Spleen (tissue), 11 donors: ENCODE data around the gene ACSF2. TPM values are rescaled to one million over a fixed set of nuclear protein-coding genes. Genes with fewer than 3 reads are reported as not detected.

Experiments used
- DNase-seq: peaks from one replicate; pipeline ENCODE4 v3.0.0-alpha.2; 2020
- H3K27ac ChIP-seq, 8 donors: fragments of 200-600 bp; sonication (generic) in 7 of 8; 1 replicate in 4 of 8; 2 replicates in 4 of 8; pipeline versions ENCODE4 v1.5.0 to v1.8.0; 2016 to 2021; ENCODE audit warnings: inconsistent platforms in 4 of 8, mild to moderate bottlenecking in 4 of 8, moderate library complexity in 1 of 8
- H3K27me3 ChIP-seq, 7 donors: fragments of 200-600 bp; sonication (generic) in 6 of 7; replicated peaks in 1 of 7; 1 replicate in 4 of 7; 2 replicates in 3 of 7; pipeline versions ENCODE4 v1.5.0 to v1.8.0; 2016 to 2021; ENCODE audit warnings: inconsistent platforms in 3 of 7, mild to moderate bottlenecking in 1 of 7
- H3K36me3 ChIP-seq, 6 donors: fragments of 200-600 bp; sonication (generic) in 5 of 6; 1 replicate in 4 of 6; 2 replicates in 2 of 6; pipeline versions ENCODE4 v1.5.0 to v1.8.0; 2016 to 2021; ENCODE audit warnings: inconsistent platforms in 2 of 6
- H3K4me1 ChIP-seq, 6 donors: fragments of 200-600 bp; sonication (generic) in 5 of 6; 1 replicate in 3 of 6; 2 replicates in 3 of 6; pipeline versions ENCODE4 v1.5.0 to v1.8.0; 2016 to 2021; ENCODE audit warnings: inconsistent platforms in 3 of 6
- H3K4me3 ChIP-seq, 8 donors: fragments of 200-600 bp; sonication (generic) in 7 of 8; 1 replicate in 4 of 8; 2 replicates in 4 of 8; pipeline versions ENCODE4 v1.5.0 to v1.8.0; 2016 to 2021; ENCODE audit warnings: inconsistent platforms in 4 of 8, mild to moderate bottlenecking in 4 of 8, moderate library complexity in 2 of 8
- H3K9me3 ChIP-seq, 8 donors: fragments of 200-600 bp; sonication (generic) in 7 of 8; 1 replicate in 4 of 8; 2 replicates in 4 of 8; pipeline versions ENCODE4 v1.5.0 to v1.8.0; 2016 to 2021; ENCODE audit warnings: inconsistent platforms in 4 of 8
- CTCF ChIP-seq, 11 experiments: fragments of 200-600 bp in 7 of 11; fragments of 450-650 bp in 4 of 11; sonication (generic) in 4 of 11; IDR thresholded peaks in 8 of 11; conservative IDR thresholded peaks in 3 of 11; 1 replicate in 7 of 11; 2 replicates in 4 of 11; pipeline versions ENCODE4 v1.4.0 to v1.8.0; 2016 to 2021; ENCODE audit warnings: antibody characterized with exemption in 11 of 11, inconsistent platforms in 4 of 11, mild to moderate bottlenecking in 1 of 11
- POLR2A ChIP-seq, 3 donors: fragments of 450-650 bp; IDR thresholded peaks; one replicate each; pipeline ENCODE4 v1.5.1; 2017; ENCODE audit warnings: antibody characterized with exemption in 3 of 3, mild to moderate bottlenecking in 1 of 3
- POLR2AphosphoS5 ChIP-seq, 3 donors: sonication (generic); formaldehyde crosslinking; IDR thresholded peaks; one replicate each; pipeline ENCODE4 v1.5.1; 2017; ENCODE audit warnings: antibody characterized with exemption in 3 of 3
- WGBS, 5 donors: extraction: QIAGEN DNeasy Blood & Tissue Kit in 3 of 5; methylation state at CpG; one replicate each; pipeline versions ENCODE4 v1.1.5 to v1.1.7; 2013 to 2018; 5-methylcytosine and 5-hydroxymethylcytosine counted together
- intact Hi-C: fragments of 100-400 bp; cut with DNase I; formaldehyde crosslinking; loops from one replicate; pipeline ENCODE4 v1.15.0; 2023; ENCODE audit warnings: low total_unique reads
- polyA plus RNA-seq, 3 donors: library from polyadenylated mRNA; stranded (reverse); fragments of 200-250 nt; gene quantifications; one replicate each; pipeline ENCODE4 v1.2.1, GENCODE V29; 2013
- total RNA-seq, 7 donors: library from RNA; depleted of rRNA in 3 of 7; stranded (reverse); fragments of >200 nt in 3 of 7; fragmentation: NEBNext Ultra II Directional in 4 of 7; extraction: Animal tissue kit (Norgen Biotek cat#: 25700) in 4 of 7; gene quantifications; one replicate each; pipeline versions ENCODE4 v1.1.0 to v1.2.1, GENCODE V29; 2016 to 2021
- donor health status: healthy with polysubstance abuse.
- donor health status: DM: no; HTN: no; CAD: no; lungs with moderate emphysema.
- donor health status: DM: no; HTN: no; CAD: no.
- donor health status: Bipolar disorder and iron deficiency.
- donor health status: healthy.
- donor health status: DM: no; HTN: no; CAD: no.
- donor health status: DM: yes; HTN: yes; CAD: no.

Gene ACSF2
- total and polyA plus RNA-seq, 10 donors = 21.7 to 50.0 (median 39.1) TPM

- H3K27me3 ChIP-seq = peaks cover 0 to 30% (median 19%) of the 10 kb centered on the region in 7 donors
- intact Hi-C loops = no loop called here
- no peaks in the 10 kb centered on the region for H3K9me3 ChIP-seq
- 81 to 91% (median 82%) methylated on average over 7 of the region's 7 CpGs for WGBS, 5 donors
- peaks cover 0 to 36% (median 0%) of the 10 kb centered on the region in 6 donors for H3K36me3 ChIP-seq
- no peak overlapping the region for H3K27ac ChIP-seq
- peaks cover 0 to 20% (median 13%) of the 10 kb centered on the region in 6 donors for H3K4me1 ChIP-seq
- H3K4me3 ChIP-seq = no peak overlapping the region
- no peak for TF ChIP-seq POLR2AphosphoS5 (IDR thresholded peaks at IDR 0.05)
- no peak for TF ChIP-seq CTCF (IDR thresholded peaks at IDR 0.05 in 8 of 11, conservative IDR thresholded peaks at IDR 0.05 in 3 of 11)
- TF ChIP-seq POLR2A (IDR thresholded peaks at IDR 0.05) = no peak
- DNase-seq = peak; percentile 43
These were observed 41.3 kb downstream of the ACSF2 start for GRCh38 chr17:50467114-50467854.

GRCh38 chr17:50467855-50468303 is 41.9 kb downstream of the ACSF2 start:
- 74 to 89% (median 83%) methylated on average over 11 to 13 of the region's 13 CpGs for WGBS, 5 donors
- no peaks in the 10 kb centered on the region for H3K9me3 ChIP-seq
- peaks cover 0 to 20% (median 13%) of the 10 kb centered on the region in 6 donors for H3K4me1 ChIP-seq
- DNase-seq = no peak
- H3K27ac ChIP-seq = no peak overlapping the region
- intact Hi-C loops = no loop called here
- no peak overlapping the region for H3K4me3 ChIP-seq
- TF ChIP-seq CTCF (IDR thresholded peaks at IDR 0.05 in 8 of 11, conservative IDR thresholded peaks at IDR 0.05 in 3 of 11) (no peak), POLR2A (IDR thresholded peaks at IDR 0.05) (no peak)
- peaks cover 0 to 36% (median 0%) of the 10 kb centered on the region in 6 donors for H3K36me3 ChIP-seq
- H3K27me3 ChIP-seq = peaks cover 0 to 30% (median 19%) of the 10 kb centered on the region in 7 donors

GRCh38 chr17:50468304-50469207 is 42.5 kb downstream of the ACSF2 start, which contains the start of gene CHAD:
Gene CHAD (minus strand): TSS chr17:50468880. CDS start chr17:50468813, 67 bp downstream.
- DNase-seq = peak; percentile 70
- Histone ChIP-seq H3K27ac (no peak within 1 kb of the TSS), H3K4me3 (peak within 1 kb of the TSS; percentile 4 to 57 (median 20)), H3K36me3 (peaks cover 0 to 38% (median 0%) of the 10 kb centered on the region in 6 donors), H3K27me3 (peaks cover 0 to 30% (median 19%) of the 10 kb centered on the region in 7 donors), H3K4me1 (peaks cover 0 to 20% (median 13%) of the 10 kb centered on the region in 6 donors), H3K9me3 (no peaks in the 10 kb centered on the region)
- WGBS, 5 donors = 29 to 47% (median 39%) methylated on average over 45 to 71 of the region's 71 CpGs
- TF ChIP-seq POLR2A (IDR thresholded peaks at IDR 0.05) (no peak), POLR2AphosphoS5 (IDR thresholded peaks at IDR 0.05) (peak in 1 of 3 donors; percentile 24)
- intact Hi-C loops = no loop called here

- peak; percentile 66 for DNase-seq
- peak overlapping the region in 6 of 8 donors; percentile 14 to 57 (median 24) for H3K4me3 ChIP-seq
These were observed 43.2 kb downstream of the ACSF2 start for GRCh38 chr17:50469208-50469605.

More at GRCh38 chr17:50469208-50469605, 43.2 kb downstream of the ACSF2 start:
- Histone ChIP-seq H3K36me3 (peaks cover 0 to 44% (median 0%) of the 10 kb centered on the region in 6 donors), H3K9me3 (no peaks in the 10 kb centered on the region), H3K27me3 (peaks cover 0 to 30% (median 19%) of the 10 kb centered on the region in 7 donors), H3K4me1 (peaks cover 0 to 20% (median 13%) of the 10 kb centered on the region in 6 donors), H3K27ac (no peak overlapping the region)
- intact Hi-C loops = no loop called here
- 6 to 13% (median 9%) methylated on average over 24 to 37 of the region's 37 CpGs for WGBS, 5 donors
- TF ChIP-seq POLR2A (IDR thresholded peaks at IDR 0.05) = no peak
- no peak for TF ChIP-seq POLR2AphosphoS5 (IDR thresholded peaks at IDR 0.05)
- TF ChIP-seq CTCF (IDR thresholded peaks at IDR 0.05 in 8 of 11, conservative IDR thresholded peaks at IDR 0.05 in 3 of 11) = no peak
